Gastrocnemius medialis (tissue), 4 donors: ENCODE data around the gene MMP24. TPM values are rescaled to one million over a fixed set of nuclear protein-coding genes. Genes with fewer than 3 reads are reported as not detected.

Experiments
- ATAC-seq, 2 donors: fragments of 150-250 bp; one replicate each; pipeline ENCODE4 v1.9.1; 2016
- DNase-seq, 2 donors: peaks; one replicate each; pipeline ENCODE4 v3.0.0-alpha.2; 2019
- H3K27ac ChIP-seq, 4 donors: fragments of 200-600 bp; sonication (generic); 1 replicate in 1 of 4; 2 replicates in 3 of 4; pipeline ENCODE4 v1.5.1; 2016 to 2018; ENCODE audit warnings: mild to moderate bottlenecking in 2 of 4, moderate library complexity in 1 of 4
- H3K27me3 ChIP-seq, 3 donors: fragments of 200-600 bp; sonication (generic) in 2 of 3; 1 replicate in 1 of 3; 2 replicates in 2 of 3; pipeline versions ENCODE4 v1.5.1 to v1.6.0; 2016 to 2019; ENCODE audit warnings: mild to moderate bottlenecking in 1 of 3, moderate library complexity in 1 of 3
- H3K36me3 ChIP-seq, 2 donors: fragments of 200-600 bp; sonication (generic) in 1 of 2; one replicate each; pipeline ENCODE4 v1.5.1; 2017 to 2018
- H3K4me1 ChIP-seq, 2 donors: fragments of 200-600 bp; sonication (generic) in 1 of 2; one replicate each; pipeline ENCODE4 v1.5.1; 2016 to 2017; ENCODE audit warnings: mild to moderate bottlenecking in 2 of 2
- H3K4me3 ChIP-seq, 4 donors: fragments of 200-600 bp; sonication (generic) in 3 of 4; 1 replicate in 1 of 4; 2 replicates in 3 of 4; pipeline ENCODE4 v1.5.1; 2016 to 2019; ENCODE audit warnings: mild to moderate bottlenecking in 2 of 4
- H3K9me3 ChIP-seq, 3 donors: fragments of 200-600 bp; sonication (generic) in 2 of 3; 1 replicate in 1 of 3; 2 replicates in 2 of 3; pipeline ENCODE4 v1.5.1; 2016 to 2019
- POLR2A ChIP-seq, 2 donors: fragments of 450-650 bp; IDR thresholded peaks; one replicate each; pipeline ENCODE4 v1.6.1; 2017; ENCODE audit warnings: antibody characterized with exemption in 2 of 2, mild to moderate bottlenecking in 2 of 2, moderate library complexity in 2 of 2
- in situ Hi-C, 4 donors: fragments of 200-750 bp; cut with MboI; loops; one replicate each; pipeline versions ENCODE4 v1.15.0 to v1.8.0; 2017; ENCODE audit warnings: low sequenced_read_pairs in 4 of 4
- intact Hi-C: fragments of 100-400 bp; cut with DNase I; formaldehyde crosslinking; loops from one replicate; pipeline ENCODE4 v1.15.1; 2023; ENCODE audit warnings: low total_unique reads
- total RNA-seq, 4 donors: library from RNA; depleted of rRNA; stranded (reverse); fragments of >200 nt; gene quantifications; one replicate each; pipeline versions ENCODE4 v1.1.0 to v1.2.3, GENCODE V29; 2016
- TF ChIP-seq, protein P1 (sequence below), 5 experiments: fragments of 450-650 bp in 3 of 5; fragments of 200-600 bp in 2 of 5; sonication (generic) in 2 of 5; IDR thresholded peaks in 4 of 5; conservative IDR thresholded peaks in 1 of 5; 1 replicate in 4 of 5; 2 replicates in 1 of 5; pipeline ENCODE4 v1.5.1; 2016 to 2019; ENCODE audit warnings: antibody characterized with exemption in 5 of 5, mild to moderate bottlenecking in 3 of 5, moderate library complexity in 3 of 5

MMP24 gene
- total RNA-seq, 4 donors from 2014 or later: 0.07 to 0.10 TPM; not detected in 2

DNA sequence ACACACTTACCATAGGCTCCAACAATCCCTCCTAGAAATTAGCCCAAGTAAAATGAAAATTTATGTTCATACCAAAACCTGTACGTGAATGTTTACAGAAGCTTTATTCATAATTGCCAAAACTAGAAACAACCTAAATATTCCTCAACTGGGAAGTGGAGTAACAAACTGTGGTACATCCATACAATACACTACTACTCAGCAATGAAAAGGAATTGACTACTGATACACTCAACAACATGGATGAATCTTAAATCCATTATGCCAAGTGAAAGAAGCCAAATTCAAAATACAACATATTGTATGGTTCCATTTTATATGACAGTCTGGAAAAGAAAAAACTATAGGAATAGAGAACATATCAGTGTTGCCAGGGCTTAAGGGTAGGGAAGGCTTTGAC is 19.7 kb upstream of the MMP24 start:
- no peak for TF ChIP-seq POLR2A (IDR thresholded peaks at IDR 0.05)
- TF ChIP-seq, protein P1, sequence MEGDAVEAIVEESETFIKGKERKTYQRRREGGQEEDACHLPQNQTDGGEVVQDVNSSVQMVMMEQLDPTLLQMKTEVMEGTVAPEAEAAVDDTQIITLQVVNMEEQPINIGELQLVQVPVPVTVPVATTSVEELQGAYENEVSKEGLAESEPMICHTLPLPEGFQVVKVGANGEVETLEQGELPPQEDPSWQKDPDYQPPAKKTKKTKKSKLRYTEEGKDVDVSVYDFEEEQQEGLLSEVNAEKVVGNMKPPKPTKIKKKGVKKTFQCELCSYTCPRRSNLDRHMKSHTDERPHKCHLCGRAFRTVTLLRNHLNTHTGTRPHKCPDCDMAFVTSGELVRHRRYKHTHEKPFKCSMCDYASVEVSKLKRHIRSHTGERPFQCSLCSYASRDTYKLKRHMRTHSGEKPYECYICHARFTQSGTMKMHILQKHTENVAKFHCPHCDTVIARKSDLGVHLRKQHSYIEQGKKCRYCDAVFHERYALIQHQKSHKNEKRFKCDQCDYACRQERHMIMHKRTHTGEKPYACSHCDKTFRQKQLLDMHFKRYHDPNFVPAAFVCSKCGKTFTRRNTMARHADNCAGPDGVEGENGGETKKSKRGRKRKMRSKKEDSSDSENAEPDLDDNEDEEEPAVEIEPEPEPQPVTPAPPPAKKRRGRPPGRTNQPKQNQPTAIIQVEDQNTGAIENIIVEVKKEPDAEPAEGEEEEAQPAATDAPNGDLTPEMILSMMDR (IDR thresholded peaks at IDR 0.05 in 4 of 5, conservative IDR thresholded peaks at IDR 0.05 in 1 of 5): no peak
- Histone ChIP-seq H3K4me1 (no peaks in the 10 kb centered on the region), H3K27ac (peak overlapping the region in 1 of 4 donors; percentile 32), H3K36me3 (no peaks in the 10 kb centered on the region), H3K27me3 (no peaks in the 10 kb centered on the region), H3K4me3 (no peak overlapping the region), H3K9me3 (no peaks in the 10 kb centered on the region)
- intact Hi-C loops (no loop called here), in situ Hi-C loops (loop anchor here in 3 of 4 donors (5.0 to 25.0 kb wide), 4 partner anchors 62 to 370 kb away; partner anchors contain the start of genes EDEM2 (in 1 of the 3), NCOA6 (in 1 of the 3) and TRPC4AP (in 1 of the 3))
- DNase-seq: no peak
- no peak for ATAC-seq

DNA sequence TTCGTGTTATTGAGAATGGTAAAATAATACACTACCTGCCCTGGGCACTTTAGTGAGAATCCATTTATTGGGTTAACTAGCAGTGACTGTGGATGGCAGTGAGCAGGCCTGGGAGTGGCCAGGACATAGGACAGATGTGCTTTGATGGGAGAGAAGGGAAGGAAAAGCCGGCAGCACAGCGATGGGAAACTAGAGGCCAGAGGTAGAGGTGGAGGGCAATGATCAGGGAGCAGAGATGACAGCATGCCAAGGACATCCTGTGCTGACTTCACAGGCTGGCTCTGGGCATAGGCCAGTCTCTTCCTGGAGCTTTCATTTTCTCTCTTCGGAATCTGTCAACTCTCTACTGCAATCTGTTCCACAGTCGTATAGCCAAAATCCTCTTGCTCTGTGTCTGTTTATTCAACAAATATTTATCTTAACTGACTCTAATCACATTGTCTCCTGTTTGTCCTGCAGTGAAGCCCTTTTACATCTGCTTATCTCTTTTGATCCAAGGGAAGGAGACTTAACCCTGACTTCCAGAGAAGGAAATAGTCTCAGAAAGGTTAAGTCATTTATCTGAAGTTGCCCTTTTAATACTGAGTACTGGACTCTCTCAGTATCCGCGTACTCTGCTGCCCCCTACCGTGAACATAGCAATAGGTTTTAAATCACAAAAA is 18.4 kb upstream of the MMP24 start:
- in situ Hi-C loops (loop anchor here in 3 of 4 donors (5.0 to 25.0 kb wide), 4 partner anchors 63 to 371 kb away; partner anchors contain the start of genes EDEM2 (in 1 of the 3), NCOA6 (in 1 of the 3) and TRPC4AP (in 1 of the 3)), intact Hi-C loops (loop anchor here (1.0 to 2.0 kb wide), 3 partner anchors 63 to 371 kb away; partner anchors contain the start of gene TRPC4AP)
- ATAC-seq (peak; percentile 90 to 95), DNase-seq (peak; percentile 53 to 67)
- H3K4me1 ChIP-seq: no peaks in the 10 kb centered on the region
- H3K4me3 ChIP-seq: peak overlapping the region in 3 of 4 donors; percentile 1 to 37 (median 23)
- peak overlapping the region; percentile 55 to 77 (median 60) for H3K27ac ChIP-seq
- TF ChIP-seq, protein P1 (IDR thresholded peaks at IDR 0.05 in 4 of 5, conservative IDR thresholded peaks at IDR 0.05 in 1 of 5): peak; percentile 77 to 85 (median 81)
- no peak for TF ChIP-seq POLR2A (IDR thresholded peaks at IDR 0.05)
- no peaks in the 10 kb centered on the region for H3K27me3 ChIP-seq
- H3K36me3 ChIP-seq: no peaks in the 10 kb centered on the region
- H3K9me3 ChIP-seq: no peaks in the 10 kb centered on the region

DNA sequence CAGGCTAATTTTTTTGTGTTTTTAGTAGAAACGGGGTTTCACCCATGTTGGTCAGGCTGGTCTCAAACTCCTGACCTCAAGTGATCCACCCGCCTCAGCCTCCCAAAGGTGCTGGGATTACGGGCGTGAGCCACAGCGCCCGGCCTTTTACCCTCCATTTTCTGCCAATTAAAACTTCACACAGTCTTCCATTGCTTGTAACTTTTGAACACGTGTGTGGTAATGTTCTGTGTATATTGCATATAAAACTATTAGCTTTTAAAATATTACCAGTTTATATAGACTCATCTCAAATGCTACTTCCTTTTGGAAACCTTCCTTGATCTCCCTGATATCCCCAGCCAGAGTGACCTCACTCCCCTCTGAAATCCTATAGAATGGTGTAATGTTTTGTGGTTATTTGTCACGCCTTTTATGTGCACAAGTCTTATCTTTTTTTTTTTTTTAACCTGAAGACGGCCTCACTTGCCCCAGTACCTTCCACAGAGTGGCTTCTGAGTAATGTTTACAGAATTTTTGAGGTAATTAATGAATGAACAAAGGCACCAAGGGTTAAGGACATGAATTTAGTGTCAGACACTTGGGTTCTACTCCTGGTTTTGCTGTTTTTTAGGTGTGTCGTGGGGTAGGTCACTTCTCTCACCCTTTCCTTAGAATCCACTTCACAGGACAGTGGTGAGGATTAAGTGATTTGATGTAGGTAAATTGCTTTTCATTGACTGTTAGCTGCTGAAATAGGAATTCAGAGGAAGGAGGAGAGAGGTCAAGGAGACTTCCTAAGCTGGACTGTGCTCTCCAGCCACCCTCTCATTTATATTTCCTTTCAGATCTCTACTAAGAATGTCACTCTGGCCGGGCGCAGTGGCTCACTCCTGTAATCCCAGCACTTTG is 11.2 kb upstream of the MMP24 start:
- no peak for DNase-seq
- Histone ChIP-seq H3K9me3 (no peaks in the 10 kb centered on the region), H3K4me3 (no peak overlapping the region), H3K27ac (no peak overlapping the region), H3K36me3 (no peaks in the 10 kb centered on the region), H3K4me1 (no peaks in the 10 kb centered on the region), H3K27me3 (no peaks in the 10 kb centered on the region)
- TF ChIP-seq, protein P1 (IDR thresholded peaks at IDR 0.05 in 4 of 5, conservative IDR thresholded peaks at IDR 0.05 in 1 of 5): no peak
- TF ChIP-seq POLR2A (IDR thresholded peaks at IDR 0.05): no peak
- intact Hi-C loops: no loop called here
- ATAC-seq: no peak
- in situ Hi-C loops: loop anchor here in 3 of 4 donors (10.0 to 25.0 kb wide), 3 partner anchors 371 to 381 kb away; partner anchors contain the start of gene NCOA6 (in 1 of the 3)

DNA sequence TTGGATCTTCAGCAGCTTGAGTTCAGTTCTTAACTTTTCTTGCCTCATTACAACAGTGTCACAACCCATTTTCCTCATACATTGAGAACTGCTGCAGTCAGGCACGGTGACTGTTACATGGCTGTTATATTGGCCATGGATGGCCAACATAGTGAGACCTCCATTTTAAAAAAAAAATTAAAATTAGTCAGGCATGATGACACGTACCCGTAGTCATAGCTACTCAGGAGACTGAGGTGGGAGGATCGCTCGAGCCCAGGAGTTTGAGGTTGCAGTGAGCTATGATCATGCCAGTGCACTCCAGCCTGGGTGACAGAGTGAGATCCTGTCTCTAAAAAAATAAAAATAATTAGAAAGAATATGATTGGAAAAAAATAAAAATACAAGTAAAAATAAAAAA is 9.9 kb upstream of the MMP24 start:
- TF ChIP-seq, protein P1 (IDR thresholded peaks at IDR 0.05 in 4 of 5, conservative IDR thresholded peaks at IDR 0.05 in 1 of 5): no peak
- TF ChIP-seq POLR2A (IDR thresholded peaks at IDR 0.05): no peak
- no peak overlapping the region for H3K4me3 ChIP-seq
- H3K27ac ChIP-seq: no peak overlapping the region
- no peaks in the 10 kb centered on the region for H3K36me3 ChIP-seq
- no peaks in the 10 kb centered on the region for H3K27me3 ChIP-seq
- no peaks in the 10 kb centered on the region for H3K4me1 ChIP-seq
- in situ Hi-C loops (loop anchor here in 3 of 4 donors (10.0 to 25.0 kb wide), 3 partner anchors 372 to 382 kb away; partner anchors contain the start of gene NCOA6 (in 1 of the 3)), intact Hi-C loops (no loop called here)
- no peaks in the 10 kb centered on the region for H3K9me3 ChIP-seq
- no peak for ATAC-seq
- no peak for DNase-seq
